ENCODE measurements around the gene CORO2A.

The CORO2A gene

GRCh38 chr9:98161851-98162250, 30.6 kb downstream of the CORO2A start:
- no peak overlapping the region for H3K27ac ChIP-seq (ENCODE audit: low read length)
- H3K9me3 ChIP-seq (ENCODE audit: control insufficient read depth, low read depth, low read length), result no peaks in the 10 kb centered on the region
- no peak overlapping the region for H3K9ac ChIP-seq (ENCODE audit: low read length)
- no peaks in the 10 kb centered on the region for H3K36me3 ChIP-seq (ENCODE audit: control insufficient read depth, low read depth, low read length)
- no peak overlapping the region for H3K4me3 ChIP-seq (ENCODE audit: low read length)
- H3K4me1 ChIP-seq (ENCODE audit: control insufficient read depth, low read depth, low read length), result no peaks in the 10 kb centered on the region
- H3K27me3 ChIP-seq (ENCODE audit: control insufficient read depth, insufficient read depth, low read length), result no peaks in the 10 kb centered on the region

- Histone ChIP-seq H3K4me3 (ENCODE audit: low read length) (no peak overlapping the region), H3K27ac (ENCODE audit: low read length) (no peak overlapping the region), H3K27me3 (ENCODE audit: control insufficient read depth, insufficient read depth, low read length) (no peaks in the 10 kb centered on the region), H3K9me3 (ENCODE audit: control insufficient read depth, low read depth, low read length) (no peaks in the 10 kb centered on the region), H3K9ac (ENCODE audit: low read length) (no peak overlapping the region), H3K4me1 (ENCODE audit: control insufficient read depth, low read depth, low read length) (no peaks in the 10 kb centered on the region), H3K36me3 (ENCODE audit: control insufficient read depth, low read depth, low read length) (no peaks in the 10 kb centered on the region)
Measured at GRCh38 chr9:98159790-98160189, 32.6 kb downstream of the CORO2A start.

- H3K9ac ChIP-seq (ENCODE audit: low read length), result no peak overlapping the region
- H3K27ac ChIP-seq (ENCODE audit: low read length), result no peak overlapping the region
- H3K27me3 ChIP-seq (ENCODE audit: control insufficient read depth, insufficient read depth, low read length), result no peaks in the 10 kb centered on the region
- H3K36me3 ChIP-seq (ENCODE audit: control insufficient read depth, low read depth, low read length), result no peaks in the 10 kb centered on the region
- no peaks in the 10 kb centered on the region for H3K9me3 ChIP-seq (ENCODE audit: control insufficient read depth, low read depth, low read length)
- H3K4me3 ChIP-seq (ENCODE audit: low read length), result no peak overlapping the region
- no peaks in the 10 kb centered on the region for H3K4me1 ChIP-seq (ENCODE audit: control insufficient read depth, low read depth, low read length)
Measured at GRCh38 chr9:98159301-98159700, 33.1 kb downstream of the CORO2A start.

DNA sequence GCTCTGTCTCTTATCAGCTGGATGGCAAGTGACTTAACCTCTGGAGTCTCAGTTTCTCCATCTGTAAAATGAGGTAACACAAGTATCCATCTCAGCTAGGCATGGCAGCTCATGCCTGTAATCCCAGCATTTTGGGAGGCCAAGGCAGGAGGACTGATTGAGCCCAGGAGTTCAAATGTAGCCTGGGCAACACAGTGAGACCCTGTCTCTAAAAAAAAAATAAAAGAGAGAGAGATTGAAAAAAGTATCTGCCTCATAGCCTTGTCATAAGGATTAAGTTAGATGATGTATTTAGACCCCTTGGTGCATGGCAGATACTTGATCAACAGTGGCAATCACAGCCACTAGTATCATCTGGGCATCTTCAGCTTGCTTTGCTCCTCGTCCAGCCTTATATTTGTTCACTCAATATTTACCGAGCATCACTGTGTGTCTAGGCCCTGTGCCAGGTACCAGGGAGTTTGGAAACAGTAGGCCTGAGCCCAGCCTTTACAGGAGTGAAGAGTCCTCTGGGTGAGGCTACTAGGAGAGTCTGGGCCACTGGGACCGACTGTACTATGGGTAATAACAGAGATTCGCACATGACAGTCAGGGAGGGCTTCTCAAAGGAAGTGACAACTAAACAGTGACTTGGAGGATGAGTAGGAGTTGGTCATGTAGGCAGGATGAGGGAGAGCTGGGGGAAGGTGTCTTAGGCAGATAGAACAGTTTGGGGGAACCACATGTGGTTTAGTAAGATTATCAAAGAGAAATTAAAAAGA, 34.2 kb downstream of the CORO2A start:
- no peaks in the 10 kb centered on the region for H3K4me1 ChIP-seq (ENCODE audit: control insufficient read depth, low read depth, low read length)
- no peaks in the 10 kb centered on the region for H3K9me3 ChIP-seq (ENCODE audit: control insufficient read depth, low read depth, low read length)
- no peak overlapping the region for H3K27ac ChIP-seq (ENCODE audit: low read length)
- no peaks in the 10 kb centered on the region for H3K27me3 ChIP-seq (ENCODE audit: control insufficient read depth, insufficient read depth, low read length)
- H3K4me3 ChIP-seq (ENCODE audit: low read length), result no peak overlapping the region
- no peaks in the 10 kb centered on the region for H3K36me3 ChIP-seq (ENCODE audit: control insufficient read depth, low read depth, low read length)
- H3K9ac ChIP-seq (ENCODE audit: low read length), result no peak overlapping the region

DNA sequence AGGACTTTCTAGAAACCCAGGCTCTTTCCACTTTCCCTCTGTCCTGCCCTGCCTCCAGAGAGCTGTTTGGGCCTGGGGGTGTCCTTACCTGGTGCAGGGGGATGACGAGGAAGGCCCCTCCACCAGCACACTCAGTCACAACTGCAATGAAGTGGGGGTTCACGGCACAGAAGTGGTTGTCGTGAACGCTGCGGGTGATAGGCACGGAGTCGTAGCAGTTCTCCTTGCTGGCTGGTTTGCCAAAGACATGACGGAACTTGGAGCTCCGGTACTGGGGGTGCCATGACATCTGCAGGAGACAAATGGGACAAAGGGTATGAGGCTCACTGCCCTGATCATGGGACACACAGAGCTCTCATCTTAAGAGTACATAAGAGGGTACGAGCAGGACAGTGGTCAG, 35.1 kb downstream of the CORO2A start:
- Histone ChIP-seq H3K27me3 (ENCODE audit: control insufficient read depth, insufficient read depth, low read length) (no peaks in the 10 kb centered on the region), H3K9me3 (ENCODE audit: control insufficient read depth, low read depth, low read length) (no peaks in the 10 kb centered on the region), H3K9ac (ENCODE audit: low read length) (no peak overlapping the region), H3K36me3 (ENCODE audit: control insufficient read depth, low read depth, low read length) (no peaks in the 10 kb centered on the region), H3K4me3 (ENCODE audit: low read length) (no peak overlapping the region), H3K27ac (ENCODE audit: low read length) (no peak overlapping the region), H3K4me1 (ENCODE audit: control insufficient read depth, low read depth, low read length) (no peaks in the 10 kb centered on the region)

GRCh38 chr9:98154678-98155077, 37.8 kb downstream of the CORO2A start:
- Histone ChIP-seq H3K9me3 (ENCODE audit: control insufficient read depth, low read depth, low read length) (no peaks in the 10 kb centered on the region), H3K4me3 (ENCODE audit: low read length) (no peak overlapping the region), H3K27ac (ENCODE audit: low read length) (no peak overlapping the region), H3K27me3 (ENCODE audit: control insufficient read depth, insufficient read depth, low read length) (no peaks in the 10 kb centered on the region), H3K9ac (ENCODE audit: low read length) (no peak overlapping the region), H3K4me1 (ENCODE audit: control insufficient read depth, low read depth, low read length) (no peaks in the 10 kb centered on the region), H3K36me3 (ENCODE audit: control insufficient read depth, low read depth, low read length) (no peaks in the 10 kb centered on the region)

DNA sequence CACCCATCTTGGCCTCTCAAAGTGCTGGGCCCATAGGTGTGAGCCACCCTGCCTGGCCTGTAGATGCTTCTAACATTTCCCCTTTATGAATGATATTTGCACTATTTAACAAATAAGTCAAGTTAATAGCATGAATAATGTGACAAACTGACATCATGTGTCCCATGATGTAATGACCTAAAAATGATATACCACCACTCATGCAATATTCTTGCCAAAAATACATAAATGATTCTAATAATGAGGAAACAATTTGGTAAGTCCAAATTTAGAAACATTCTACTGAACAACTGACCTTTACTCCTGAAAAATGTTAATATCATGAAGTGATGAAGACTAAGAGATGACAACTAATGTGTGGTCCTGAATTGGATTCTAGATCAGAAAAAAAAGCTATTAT, 39.9 kb downstream of the CORO2A start:
- no peaks in the 10 kb centered on the region for H3K4me1 ChIP-seq (ENCODE audit: control insufficient read depth, low read depth, low read length)
- H3K27me3 ChIP-seq (ENCODE audit: control insufficient read depth, insufficient read depth, low read length), result no peaks in the 10 kb centered on the region
- H3K4me3 ChIP-seq (ENCODE audit: low read length), result no peak overlapping the region
- no peak overlapping the region for H3K9ac ChIP-seq (ENCODE audit: low read length)
- no peak overlapping the region for H3K27ac ChIP-seq (ENCODE audit: low read length)
- H3K9me3 ChIP-seq (ENCODE audit: control insufficient read depth, low read depth, low read length), result no peaks in the 10 kb centered on the region
- H3K36me3 ChIP-seq (ENCODE audit: control insufficient read depth, low read depth, low read length), result no peaks in the 10 kb centered on the region

GRCh38 chr9:98150721-98151120, 41.7 kb downstream of the CORO2A start:
- Histone ChIP-seq H3K4me1 (ENCODE audit: control insufficient read depth, low read depth, low read length) (no peaks in the 10 kb centered on the region), H3K27ac (ENCODE audit: low read length) (no peak overlapping the region), H3K9ac (ENCODE audit: low read length) (no peak overlapping the region), H3K36me3 (ENCODE audit: control insufficient read depth, low read depth, low read length) (no peaks in the 10 kb centered on the region), H3K27me3 (ENCODE audit: control insufficient read depth, insufficient read depth, low read length) (no peaks in the 10 kb centered on the region), H3K4me3 (ENCODE audit: low read length) (no peak overlapping the region), H3K9me3 (ENCODE audit: control insufficient read depth, low read depth, low read length) (no peaks in the 10 kb centered on the region)

DNA sequence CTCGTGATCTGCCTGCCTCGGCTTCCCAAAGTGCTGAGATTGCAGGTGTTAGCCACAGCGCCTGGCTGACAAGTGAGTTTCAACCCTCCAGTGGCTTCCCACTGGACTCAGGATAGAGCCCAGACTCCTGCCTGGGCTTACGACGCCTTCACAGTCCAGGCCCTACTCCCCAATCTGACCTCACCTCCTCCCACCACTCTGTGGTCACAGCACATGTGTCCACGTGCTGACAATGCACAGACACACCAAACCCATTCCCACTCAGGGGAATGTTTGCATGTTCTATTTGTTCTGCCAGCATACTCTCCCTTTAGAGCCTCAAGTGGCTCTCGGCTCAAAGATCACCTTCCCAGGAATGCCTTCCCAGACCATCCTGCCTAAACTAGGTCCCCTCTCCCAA, 42.3 kb downstream of the CORO2A start:
- no peaks in the 10 kb centered on the region for H3K36me3 ChIP-seq (ENCODE audit: control insufficient read depth, low read depth, low read length)

DNA sequence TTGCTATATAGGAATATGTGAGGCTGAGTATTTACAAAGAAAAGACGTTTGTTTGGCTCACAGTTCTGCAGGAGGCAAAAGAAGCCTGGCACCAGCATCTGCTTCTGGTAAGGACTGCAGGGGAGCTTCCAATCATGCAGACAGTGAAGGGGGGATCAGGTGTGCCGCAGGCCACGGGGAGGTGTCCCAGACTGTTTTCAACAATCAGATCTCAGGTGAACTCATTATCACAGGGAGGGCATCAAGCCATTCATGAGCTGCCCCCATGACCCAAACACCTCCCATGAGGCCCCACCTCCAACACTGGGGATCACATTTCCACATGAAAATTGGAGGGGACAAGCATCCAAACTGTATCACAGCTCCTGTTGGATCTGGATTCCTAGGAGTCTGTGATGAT, 43.0 kb downstream of the CORO2A start:
- Histone ChIP-seq H3K4me1 (ENCODE audit: control insufficient read depth, low read depth, low read length) (no peaks in the 10 kb centered on the region), H3K27ac (ENCODE audit: low read length) (no peak overlapping the region), H3K27me3 (ENCODE audit: control insufficient read depth, insufficient read depth, low read length) (no peaks in the 10 kb centered on the region), H3K36me3 (ENCODE audit: control insufficient read depth, low read depth, low read length) (no peaks in the 10 kb centered on the region), H3K4me3 (ENCODE audit: low read length) (no peak overlapping the region), H3K9me3 (ENCODE audit: control insufficient read depth, low read depth, low read length) (no peaks in the 10 kb centered on the region), H3K9ac (ENCODE audit: low read length) (no peak overlapping the region)

More for the DNA sequence above, 42.3 kb downstream of the CORO2A start:
- Histone ChIP-seq H3K9me3 (ENCODE audit: control insufficient read depth, low read depth, low read length) (no peaks in the 10 kb centered on the region), H3K4me3 (ENCODE audit: low read length) (no peak overlapping the region), H3K27me3 (ENCODE audit: control insufficient read depth, insufficient read depth, low read length) (no peaks in the 10 kb centered on the region), H3K4me1 (ENCODE audit: control insufficient read depth, low read depth, low read length) (no peaks in the 10 kb centered on the region), H3K27ac (ENCODE audit: low read length) (no peak overlapping the region), H3K9ac (ENCODE audit: low read length) (no peak overlapping the region)

DNA sequence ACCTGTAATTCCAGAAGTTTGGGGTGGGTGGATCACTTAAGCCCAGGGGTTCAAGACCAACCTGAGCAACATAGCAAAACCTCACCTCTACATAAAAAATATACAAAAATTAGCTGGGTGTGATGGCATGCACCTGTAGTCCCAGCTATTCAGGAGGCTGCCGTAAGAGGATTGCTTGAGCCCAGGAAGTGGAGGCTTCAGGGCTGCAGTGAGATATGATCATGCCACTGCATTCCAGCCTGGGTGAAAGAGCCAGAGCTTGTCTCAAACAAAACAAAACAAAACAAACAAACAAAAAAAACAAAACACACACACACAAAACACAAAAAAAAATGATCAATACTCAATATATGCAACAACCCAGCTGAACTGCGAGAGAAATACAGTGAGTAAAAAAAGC, 44.0 kb downstream of the CORO2A start:
- no peaks in the 10 kb centered on the region for H3K9me3 ChIP-seq (ENCODE audit: control insufficient read depth, low read depth, low read length)
- H3K4me1 ChIP-seq (ENCODE audit: control insufficient read depth, low read depth, low read length), result no peaks in the 10 kb centered on the region
- H3K4me3 ChIP-seq (ENCODE audit: low read length), result no peak overlapping the region
- no peak overlapping the region for H3K9ac ChIP-seq (ENCODE audit: low read length)
- no peak overlapping the region for H3K27ac ChIP-seq (ENCODE audit: low read length)
- no peaks in the 10 kb centered on the region for H3K27me3 ChIP-seq (ENCODE audit: control insufficient read depth, insufficient read depth, low read length)
- H3K36me3 ChIP-seq (ENCODE audit: control insufficient read depth, low read depth, low read length), result no peaks in the 10 kb centered on the region

GRCh38 chr9:98147582-98147981, 44.9 kb downstream of the CORO2A start:
- H3K27me3 ChIP-seq (ENCODE audit: control insufficient read depth, insufficient read depth, low read length), result no peaks in the 10 kb centered on the region
- H3K27ac ChIP-seq (ENCODE audit: low read length), result no peak overlapping the region
- H3K36me3 ChIP-seq (ENCODE audit: control insufficient read depth, low read depth, low read length), result no peaks in the 10 kb centered on the region
- H3K4me1 ChIP-seq (ENCODE audit: control insufficient read depth, low read depth, low read length), result no peaks in the 10 kb centered on the region
- no peak overlapping the region for H3K9ac ChIP-seq (ENCODE audit: low read length)
- H3K4me3 ChIP-seq (ENCODE audit: low read length), result no peak overlapping the region
- no peaks in the 10 kb centered on the region for H3K9me3 ChIP-seq (ENCODE audit: control insufficient read depth, low read depth, low read length)

Measured in iPS-18a (cell line).